Brain microvascular endothelial cell (primary cell): ENCODE measurements around the gene ATAD5.
A peak's percentile ranks its signal among the peaks of the same experiment; 100 is the strongest.
"Not testable (repeated sequence)": the region's sequence is repeated elsewhere in the genome, so short reads cannot be mapped to it uniquely, and the experiment has no call there.

ENCODE experiments used
- DNase-seq: peaks from one replicate; pipeline ENCODE4 v3.0.0-alpha.2; 2020
- H3K27ac ChIP-seq: fragments of 250-450 bp; sonication (Bioruptor Pico); 2 replicates; pipeline ENCODE4 v1.5.1; 2020; ENCODE audit warnings: mild to moderate bottlenecking, moderate library complexity
- H3K27me3 ChIP-seq: fragments of 250-450 bp; sonication (Bioruptor Pico); replicated peaks from 2 replicates; pipeline ENCODE4 v1.5.1; 2020; ENCODE audit warnings: mild to moderate bottlenecking
- H3K36me3 ChIP-seq: fragments of 250-450 bp; sonication (Bioruptor Pico); replicated peaks from 2 replicates; pipeline ENCODE4 v1.5.1; 2020; ENCODE audit warnings: mild to moderate bottlenecking
- H3K4me3 ChIP-seq: 2 replicates; pipeline ENCODE4 v1.5.1; 2011; ENCODE audit warnings: low read depth, mild to moderate bottlenecking, control low read depth, low read length, moderate library complexity
- CTCF ChIP-seq: IDR thresholded peaks from 2 replicates; pipeline ENCODE4 v1.5.1; 2011; ENCODE audit warnings: low read depth, mild to moderate bottlenecking, moderate library complexity, low read length, control low read depth, inconsistent platforms; ENCODE audit errors: missing control alignments
- in situ Hi-C: cut with HindIII; loops from 2 replicates; pipeline ENCODE4 v1.10.0; 2017; ENCODE audit warnings: low sequenced_read_pairs, low pct_ligation_motif_present

Gene ATAD5

GRCh38 chr17:30821871-30822723, 9.7 kb upstream of the ATAD5 start:
- no peak for DNase-seq
- Histone ChIP-seq H3K27me3 (no peaks in the 10 kb centered on the region), H3K4me3 (no peak overlapping the region), H3K27ac (no peak overlapping the region), H3K36me3 (no peaks in the 10 kb centered on the region)
- in situ Hi-C loops, result no loop called here
- TF ChIP-seq CTCF, result no peak

- in situ Hi-C loops, DNase-seq, H3K4me3 ChIP-seq, H3K27ac ChIP-seq, H3K36me3 ChIP-seq, H3K27me3 ChIP-seq: not testable (repeated sequence)
Measured at GRCh38 chr17:30822919-30823318, 8.8 kb upstream of the ATAD5 start.

GRCh38 chr17:30823421-30823820, 8.3 kb upstream of the ATAD5 start:
- Histone ChIP-seq H3K27ac (no peak overlapping the region), H3K36me3 (no peaks in the 10 kb centered on the region), H3K4me3 (peak overlapping the region; percentile 91), H3K27me3 (no peaks in the 10 kb centered on the region)
- no peak for TF ChIP-seq CTCF
- DNase-seq, result no peak
- in situ Hi-C loops, result no loop called here

GRCh38 chr17:30824002-30824355, 7.8 kb upstream of the ATAD5 start:
- DNase-seq, result no peak
- in situ Hi-C loops, result no loop called here
- no peaks in the 10 kb centered on the region for H3K27me3 ChIP-seq
- no peak for TF ChIP-seq CTCF
- H3K36me3 ChIP-seq, result no peaks in the 10 kb centered on the region
- H3K27ac ChIP-seq, result peak overlapping the region; percentile 62
- peak overlapping the region; percentile 91 for H3K4me3 ChIP-seq

GRCh38 chr17:30824356-30825145, 7.2 kb upstream of the ATAD5 start, which contains the start of gene CRLF3:
Gene CRLF3, minus strand, starts transcription at chr17:30824692. Its CDS starts 41 bp downstream, at chr17:30824651.
- Histone ChIP-seq H3K27ac (peak within 1 kb of the TSS; percentile 62), H3K36me3 (no peaks in the 10 kb centered on the region), H3K27me3 (no peaks in the 10 kb centered on the region), H3K4me3 (peak within 1 kb of the TSS; percentile 91)
- in situ Hi-C loops, result no loop called here
- TF ChIP-seq CTCF, result peak; percentile 29
- peak; percentile 80 for DNase-seq

GRCh38 chr17:30827082-30827481, 4.7 kb upstream of the ATAD5 start:
- H3K4me3 ChIP-seq, result no peak overlapping the region
- H3K27ac ChIP-seq, result no peak overlapping the region
- in situ Hi-C loops, result no loop called here
- no peak for TF ChIP-seq CTCF
- DNase-seq, result no peak
- no peaks in the 10 kb centered on the region for H3K27me3 ChIP-seq
- no peaks in the 10 kb centered on the region for H3K36me3 ChIP-seq
